WERI-Rb-1 (cell line): ENCODE measurements around the gene DHRS7B.

Experiments
- DNase-seq: peaks from one replicate; pipeline ENCODE4 v3.0.0-alpha.2; 2020
- H3K27ac ChIP-seq: fragments of 250-450 bp; sonication (Bioruptor Pico); 2 replicates; pipeline ENCODE4 v1.5.1; 2020; ENCODE audit warnings: mild to moderate bottlenecking, moderate library complexity
- H3K27me3 ChIP-seq: fragments of 250-450 bp; sonication (Bioruptor Pico); 2 replicates; pipeline ENCODE4 v1.5.1; 2021; ENCODE audit warnings: mild to moderate bottlenecking, low read depth, moderate library complexity; ENCODE audit not compliant: insufficient read depth, severe bottlenecking
- H3K36me3 ChIP-seq: fragments of 250-450 bp; sonication (Bioruptor Pico); 2 replicates; pipeline ENCODE4 v1.5.1; 2020; ENCODE audit warnings: mild to moderate bottlenecking, moderate library complexity
- H3K4me3 ChIP-seq: 2 replicates; pipeline ENCODE4 v1.5.1; 2011; ENCODE audit warnings: low read depth, mild to moderate bottlenecking, control low read depth, low read length
- H3K9me3 ChIP-seq: fragments of 250-450 bp; sonication (Bioruptor Pico); 2 replicates; pipeline ENCODE4 v1.5.1; 2021; ENCODE audit warnings: mild to moderate bottlenecking, moderate library complexity; ENCODE audit not compliant: severe bottlenecking
- TF ChIP-seq, protein P1 (sequence below): IDR thresholded peaks from 2 replicates; pipeline ENCODE4 v1.5.1; 2011; ENCODE audit warnings: low read depth, mild to moderate bottlenecking, control low read depth, inconsistent platforms, low read length

DHRS7B gene

DNA sequence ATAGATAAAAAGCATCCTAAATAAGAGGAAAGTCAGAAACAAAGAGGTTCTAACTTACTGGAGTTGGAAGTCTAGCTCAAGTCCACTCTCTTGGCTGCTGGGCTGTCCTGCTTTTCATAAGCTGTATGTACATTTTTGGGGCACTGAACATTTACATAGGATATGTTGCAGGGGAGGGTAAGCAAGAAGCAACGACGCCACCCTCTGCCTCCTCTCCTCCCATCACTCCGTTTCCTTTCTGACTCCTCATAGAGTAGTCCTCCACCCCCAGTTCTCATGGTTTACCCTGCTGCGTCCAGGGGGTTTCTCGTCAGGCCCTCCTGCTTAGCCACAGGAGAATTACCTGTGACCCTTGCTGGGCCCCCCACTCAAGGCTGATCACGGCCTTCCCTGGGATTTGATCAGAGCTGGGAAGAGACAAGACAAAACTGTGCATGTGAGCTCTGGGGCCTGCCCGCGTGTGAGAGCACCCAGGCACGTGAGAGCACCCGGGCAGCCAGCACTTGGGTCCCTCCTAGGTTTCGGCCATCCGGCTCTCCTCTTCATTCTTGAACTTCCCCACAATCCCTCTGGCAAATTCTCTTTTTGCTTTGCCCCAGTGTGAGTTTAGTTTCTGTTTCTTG lies 50.1 kb downstream of the DHRS7B start:
- no peaks in the 10 kb centered on the region for H3K36me3 ChIP-seq
- no peak for DNase-seq
- no peaks in the 10 kb centered on the region for H3K9me3 ChIP-seq
- no peaks in the 10 kb centered on the region for H3K27me3 ChIP-seq
- TF ChIP-seq, protein P1, sequence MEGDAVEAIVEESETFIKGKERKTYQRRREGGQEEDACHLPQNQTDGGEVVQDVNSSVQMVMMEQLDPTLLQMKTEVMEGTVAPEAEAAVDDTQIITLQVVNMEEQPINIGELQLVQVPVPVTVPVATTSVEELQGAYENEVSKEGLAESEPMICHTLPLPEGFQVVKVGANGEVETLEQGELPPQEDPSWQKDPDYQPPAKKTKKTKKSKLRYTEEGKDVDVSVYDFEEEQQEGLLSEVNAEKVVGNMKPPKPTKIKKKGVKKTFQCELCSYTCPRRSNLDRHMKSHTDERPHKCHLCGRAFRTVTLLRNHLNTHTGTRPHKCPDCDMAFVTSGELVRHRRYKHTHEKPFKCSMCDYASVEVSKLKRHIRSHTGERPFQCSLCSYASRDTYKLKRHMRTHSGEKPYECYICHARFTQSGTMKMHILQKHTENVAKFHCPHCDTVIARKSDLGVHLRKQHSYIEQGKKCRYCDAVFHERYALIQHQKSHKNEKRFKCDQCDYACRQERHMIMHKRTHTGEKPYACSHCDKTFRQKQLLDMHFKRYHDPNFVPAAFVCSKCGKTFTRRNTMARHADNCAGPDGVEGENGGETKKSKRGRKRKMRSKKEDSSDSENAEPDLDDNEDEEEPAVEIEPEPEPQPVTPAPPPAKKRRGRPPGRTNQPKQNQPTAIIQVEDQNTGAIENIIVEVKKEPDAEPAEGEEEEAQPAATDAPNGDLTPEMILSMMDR = no peak
- H3K27ac ChIP-seq = no peak overlapping the region
- H3K4me3 ChIP-seq = no peak overlapping the region

DNA sequence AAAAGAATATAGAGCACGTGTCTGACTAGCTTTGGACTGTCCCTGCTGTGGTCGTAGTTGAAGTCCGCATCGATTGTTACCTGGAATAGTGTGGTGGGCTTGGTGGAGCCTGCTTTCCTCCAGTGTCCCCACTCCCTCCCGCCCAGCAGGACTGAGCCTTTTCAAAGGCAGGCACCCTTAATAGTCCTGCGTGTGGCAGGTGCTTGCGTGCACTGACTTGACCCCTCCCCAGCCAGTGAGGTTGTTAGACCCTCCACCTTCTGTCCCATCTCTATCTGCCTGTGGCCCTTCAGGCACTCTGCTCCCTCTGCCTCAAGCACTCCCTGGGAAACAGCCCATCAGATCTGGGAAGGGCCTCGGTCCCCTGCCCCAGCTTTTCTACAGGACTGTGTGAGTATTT lies 50.6 kb downstream of the DHRS7B start:
- Histone ChIP-seq H3K36me3 (no peaks in the 10 kb centered on the region), H3K27ac (no peak overlapping the region), H3K27me3 (no peaks in the 10 kb centered on the region), H3K4me3 (no peak overlapping the region), H3K9me3 (no peaks in the 10 kb centered on the region)
- TF ChIP-seq, protein P1 = no peak
- no peak for DNase-seq

DNA sequence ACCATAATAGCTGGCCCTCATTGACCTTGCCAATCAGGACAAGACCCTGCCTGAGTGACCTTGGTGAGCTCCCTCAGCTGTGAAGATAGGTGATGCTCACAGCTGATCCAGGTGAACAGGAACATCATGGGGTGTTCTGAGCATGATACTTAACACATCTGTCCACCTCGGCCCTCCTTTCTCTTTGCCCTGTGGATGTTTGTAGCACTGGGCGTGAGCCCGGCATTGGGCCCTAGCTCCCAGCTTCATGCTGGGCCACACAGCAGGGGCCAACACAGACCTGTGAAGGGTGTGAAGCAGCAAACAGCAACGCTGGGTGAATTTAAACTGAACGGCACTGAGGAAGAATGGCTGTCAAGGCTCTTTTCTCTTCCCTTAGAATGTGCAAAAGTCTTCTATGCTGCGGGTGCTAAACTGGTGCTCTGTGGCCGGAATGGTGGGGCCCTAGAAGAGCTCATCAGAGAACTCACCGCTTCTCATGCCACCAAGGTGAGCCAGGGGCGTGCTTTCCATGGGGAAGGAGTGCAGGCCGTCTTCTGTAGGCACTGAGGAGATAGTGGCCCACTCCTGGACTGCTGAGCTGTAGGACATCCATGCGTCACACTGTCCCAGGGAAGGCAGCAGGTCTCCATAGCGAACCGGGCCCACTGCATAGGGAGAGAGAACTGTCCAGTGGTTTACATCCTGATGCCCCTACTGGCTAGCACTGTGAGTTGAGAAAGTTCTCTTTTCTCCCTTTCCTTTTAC lies 51.3 kb downstream of the DHRS7B start:
- Histone ChIP-seq H3K9me3 (no peaks in the 10 kb centered on the region), H3K27me3 (no peaks in the 10 kb centered on the region), H3K36me3 (no peaks in the 10 kb centered on the region), H3K27ac (no peak overlapping the region), H3K4me3 (no peak overlapping the region)
- no peak for DNase-seq
- TF ChIP-seq, protein P1 = no peak

DNA sequence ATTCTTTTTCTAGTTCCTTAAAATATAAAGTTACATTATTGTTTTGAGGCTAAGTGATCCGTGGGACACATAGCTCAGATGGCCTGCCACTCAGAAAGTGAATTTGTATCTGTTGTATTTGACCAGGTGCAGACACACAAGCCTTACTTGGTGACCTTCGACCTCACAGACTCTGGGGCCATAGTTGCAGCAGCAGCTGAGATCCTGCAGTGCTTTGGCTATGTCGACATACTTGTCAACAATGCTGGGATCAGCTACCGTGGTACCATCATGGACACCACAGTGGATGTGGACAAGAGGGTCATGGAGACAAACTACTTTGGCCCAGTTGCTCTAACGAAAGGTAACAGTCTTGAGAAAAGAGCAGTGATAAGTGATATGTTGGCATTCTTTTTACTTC lies 56.7 kb downstream of the DHRS7B start:
- Histone ChIP-seq H3K27ac (no peak overlapping the region), H3K9me3 (no peaks in the 10 kb centered on the region)

DNA sequence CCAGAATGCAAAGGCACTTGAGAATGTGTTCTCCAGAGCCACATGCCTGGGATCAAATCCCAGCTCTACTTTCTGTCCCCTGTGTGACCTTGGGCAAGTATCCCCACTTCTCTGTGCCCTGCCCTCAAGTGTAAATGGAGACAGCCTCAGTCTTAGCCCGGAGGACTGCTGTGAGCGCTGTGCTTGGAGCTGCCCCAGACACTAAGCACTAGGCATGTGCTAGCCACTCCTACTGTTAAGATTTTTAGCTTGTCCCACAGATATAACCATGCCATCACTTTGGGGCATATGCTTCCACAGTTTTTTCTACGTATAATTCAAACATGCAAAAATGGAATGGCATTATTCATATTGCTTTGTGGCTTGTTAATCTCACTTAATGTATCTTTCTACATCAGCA lies 57.8 kb downstream of the DHRS7B start:
- TF ChIP-seq, protein P1 = no peak
- DNase-seq = no peak
- no peaks in the 10 kb centered on the region for H3K36me3 ChIP-seq
- H3K4me3 ChIP-seq = no peak overlapping the region
- H3K9me3 ChIP-seq = no peaks in the 10 kb centered on the region
- H3K27ac ChIP-seq = no peak overlapping the region
- no peaks in the 10 kb centered on the region for H3K27me3 ChIP-seq

More for the DNA sequence above, 56.7 kb downstream of the DHRS7B start:
- no peaks in the 10 kb centered on the region for H3K27me3 ChIP-seq
- no peaks in the 10 kb centered on the region for H3K36me3 ChIP-seq
- no peak overlapping the region for H3K4me3 ChIP-seq
- TF ChIP-seq, protein P1 = no peak
- DNase-seq = no peak
